GM21576 (cell line): ENCODE data around the gene CPA4.
"Not testable (repeated sequence)": the region's sequence is repeated elsewhere in the genome, so short reads cannot be mapped to it uniquely, and the experiment has no call there.

Experiments used
- ATAC-seq: cut with Tn5 transposase; IDR thresholded peaks from one replicate; pipeline ENCODE4 v1.9.1; 2021; ENCODE audit warnings: mild to moderate bottlenecking, moderate library complexity; ENCODE audit not compliant: unreplicated experiment

CPA4 gene

DNA sequence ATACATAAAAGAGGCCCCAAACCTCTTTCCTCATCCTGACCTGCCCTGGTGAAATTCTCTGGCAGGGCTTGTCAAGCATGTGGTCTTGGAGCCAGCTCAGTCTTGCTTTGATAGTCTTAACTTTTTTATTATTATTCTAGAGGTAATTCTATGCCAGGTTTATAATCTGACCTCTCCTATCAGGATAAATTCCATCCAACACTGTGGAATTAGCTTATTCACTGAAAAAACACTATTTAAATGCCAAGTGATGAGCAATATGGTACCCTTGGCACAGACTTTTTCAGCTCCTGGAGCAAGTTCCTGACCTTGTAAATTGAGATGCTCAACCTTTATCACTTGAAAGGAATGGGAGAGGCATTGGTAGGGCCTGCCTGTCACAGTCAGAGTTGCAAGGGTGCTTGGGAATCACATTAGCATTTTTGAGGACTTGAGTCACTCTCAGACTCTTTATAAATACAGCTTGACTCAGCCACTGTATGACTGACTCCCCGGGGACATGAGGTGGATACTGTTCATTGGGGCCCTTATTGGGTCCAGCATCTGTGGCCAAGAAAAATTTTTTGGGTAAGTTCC lies at the start of gene CPA4:
CPA4 (plus strand) TSS at position 480 of the 576 bp plus-strand sequence; CDS start at position 500, 20 bp downstream.
- ATAC-seq = no peak

- not testable (repeated sequence) for ATAC-seq
Measured at GRCh38 chr7:130243486-130243885, 49.5 kb upstream of the CPA4 start.

DNA sequence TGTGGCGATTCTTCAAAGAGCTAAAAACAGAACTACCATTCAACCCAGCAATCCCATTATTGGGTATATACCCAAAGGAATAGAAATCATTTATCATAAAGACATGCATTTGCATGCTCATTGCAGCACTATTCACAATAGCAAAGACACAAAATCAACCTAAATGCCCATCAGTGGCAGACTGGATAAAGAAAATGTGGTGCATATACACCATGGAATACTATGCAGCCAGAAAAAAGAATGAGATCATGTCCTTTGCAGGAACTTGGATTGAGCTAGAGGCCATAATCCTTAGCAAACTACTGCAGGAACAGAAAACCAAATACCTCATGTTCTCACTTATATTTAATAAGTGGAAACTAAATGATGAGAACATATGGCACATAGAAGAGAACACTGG lies 46.5 kb upstream of the CPA4 start:
- not testable (repeated sequence) for ATAC-seq

GRCh38 chr7:130248842-130249241 lies 44.1 kb upstream of the CPA4 start:
- not testable (repeated sequence) for ATAC-seq

GRCh38 chr7:130249626-130250025 lies 43.3 kb upstream of the CPA4 start:
- not testable (repeated sequence) for ATAC-seq

GRCh38 chr7:130254555-130254954 lies 38.4 kb upstream of the CPA4 start:
- no peak for ATAC-seq

GRCh38 chr7:130256704-130257103 lies 36.3 kb upstream of the CPA4 start:
- ATAC-seq = no peak

- no peak for ATAC-seq
Measured at GRCh38 chr7:130258494-130259078, 34.4 kb upstream of the CPA4 start.

DNA sequence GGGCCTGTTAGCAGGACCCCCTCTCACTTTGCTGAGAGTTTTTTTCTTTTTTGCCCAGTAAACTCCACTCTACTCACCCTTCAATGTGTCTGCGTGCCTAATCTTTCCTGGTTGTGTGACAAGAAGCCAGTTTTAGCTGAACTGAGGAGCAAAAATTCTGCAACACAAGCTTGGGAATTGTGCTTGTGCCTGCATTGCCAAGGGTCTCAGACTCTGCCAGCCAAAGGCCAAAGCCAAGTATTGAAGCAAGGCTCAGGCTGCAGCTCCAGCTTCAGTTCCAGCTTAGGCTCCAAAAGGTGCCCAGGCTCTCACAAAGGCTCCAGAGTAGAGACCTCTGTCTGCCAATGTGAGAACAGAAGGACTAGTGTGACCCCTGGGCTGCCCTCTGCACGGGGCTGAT lies 30.5 kb upstream of the CPA4 start:
- no peak for ATAC-seq

GRCh38 chr7:130263130-130263529 lies 29.8 kb upstream of the CPA4 start:
- no peak for ATAC-seq

DNA sequence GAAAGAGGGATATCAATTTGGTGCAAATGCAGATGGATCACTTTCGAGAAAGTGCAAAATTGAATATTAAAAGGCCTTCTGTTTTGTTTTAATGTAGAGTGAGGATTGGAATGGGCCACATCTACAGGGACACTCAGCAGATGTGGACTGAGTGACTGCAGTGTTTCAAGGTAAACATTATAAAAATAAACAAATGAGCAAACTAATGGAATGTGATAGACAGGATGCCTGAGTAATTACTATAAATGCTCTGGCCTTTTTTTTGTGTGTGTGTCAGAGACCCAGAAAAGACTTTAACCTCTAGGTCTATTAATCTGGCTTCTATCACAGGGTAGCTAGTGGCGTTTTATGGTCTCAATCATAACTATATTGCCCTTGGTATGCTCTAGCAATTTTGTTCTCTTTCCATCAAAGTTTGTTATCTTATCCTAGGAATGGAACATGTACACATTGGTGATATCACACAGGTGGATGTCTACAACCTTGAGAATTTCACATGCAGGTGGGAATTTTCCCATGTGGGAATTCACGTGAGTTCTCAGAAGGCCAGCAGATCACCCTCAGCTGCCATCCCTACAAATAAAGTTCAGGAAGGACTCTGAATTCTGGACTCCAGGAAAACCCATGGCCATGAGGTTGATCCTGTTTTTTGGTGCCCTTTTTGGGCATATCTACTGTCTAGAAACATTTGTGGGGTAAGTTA lies 26.6 kb upstream of the CPA4 start, which contains the start of gene CPA2:
CPA2 (plus strand) TSS at position 606 of the 703 bp plus-strand sequence; CDS start at position 625, 19 bp downstream.
- no peak for ATAC-seq

- ATAC-seq = no peak
Measured at GRCh38 chr7:130266961-130267321, 26.0 kb upstream of the CPA4 start.

DNA sequence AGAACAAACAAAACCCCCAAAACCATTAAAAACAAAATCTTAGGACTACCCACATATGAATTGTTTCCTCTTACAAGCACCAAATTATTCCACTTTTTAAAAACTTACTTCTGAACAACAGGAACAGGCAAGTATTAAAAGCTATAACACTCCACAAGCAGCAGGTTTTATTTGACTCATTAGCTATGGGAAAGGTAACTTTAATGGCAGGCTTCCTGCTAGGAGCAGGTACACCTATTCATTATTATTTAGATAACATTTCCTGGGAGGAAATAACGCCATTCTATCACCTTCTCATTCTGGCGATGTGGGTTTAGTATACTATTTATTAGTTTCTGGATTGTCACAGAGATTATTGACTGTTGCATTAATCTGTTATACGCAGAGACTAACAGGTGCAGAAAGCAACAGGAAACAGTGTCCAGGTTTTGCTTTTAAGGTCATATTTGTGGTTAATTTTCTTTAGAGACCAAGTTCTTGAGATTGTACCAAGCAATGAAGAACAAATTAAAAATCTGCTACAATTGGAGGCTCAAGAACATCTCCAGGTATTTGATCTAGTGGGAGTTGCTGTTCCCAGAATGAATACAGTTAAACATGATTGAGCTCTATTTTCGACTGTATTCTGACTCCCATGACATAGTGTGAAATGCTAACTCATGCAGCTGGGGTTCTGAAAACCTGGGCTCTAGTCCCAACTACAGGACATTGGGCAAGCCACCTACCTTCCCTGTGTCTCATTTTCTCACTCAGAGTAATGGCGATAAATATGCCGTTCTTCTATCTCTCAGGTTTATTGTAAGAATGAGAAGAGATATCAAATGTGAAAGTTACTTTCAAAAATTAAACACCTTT lies 24.3 kb upstream of the CPA4 start:
- no peak for ATAC-seq

GRCh38 chr7:130269318-130269694 lies 23.7 kb upstream of the CPA4 start:
- no peak for ATAC-seq

DNA sequence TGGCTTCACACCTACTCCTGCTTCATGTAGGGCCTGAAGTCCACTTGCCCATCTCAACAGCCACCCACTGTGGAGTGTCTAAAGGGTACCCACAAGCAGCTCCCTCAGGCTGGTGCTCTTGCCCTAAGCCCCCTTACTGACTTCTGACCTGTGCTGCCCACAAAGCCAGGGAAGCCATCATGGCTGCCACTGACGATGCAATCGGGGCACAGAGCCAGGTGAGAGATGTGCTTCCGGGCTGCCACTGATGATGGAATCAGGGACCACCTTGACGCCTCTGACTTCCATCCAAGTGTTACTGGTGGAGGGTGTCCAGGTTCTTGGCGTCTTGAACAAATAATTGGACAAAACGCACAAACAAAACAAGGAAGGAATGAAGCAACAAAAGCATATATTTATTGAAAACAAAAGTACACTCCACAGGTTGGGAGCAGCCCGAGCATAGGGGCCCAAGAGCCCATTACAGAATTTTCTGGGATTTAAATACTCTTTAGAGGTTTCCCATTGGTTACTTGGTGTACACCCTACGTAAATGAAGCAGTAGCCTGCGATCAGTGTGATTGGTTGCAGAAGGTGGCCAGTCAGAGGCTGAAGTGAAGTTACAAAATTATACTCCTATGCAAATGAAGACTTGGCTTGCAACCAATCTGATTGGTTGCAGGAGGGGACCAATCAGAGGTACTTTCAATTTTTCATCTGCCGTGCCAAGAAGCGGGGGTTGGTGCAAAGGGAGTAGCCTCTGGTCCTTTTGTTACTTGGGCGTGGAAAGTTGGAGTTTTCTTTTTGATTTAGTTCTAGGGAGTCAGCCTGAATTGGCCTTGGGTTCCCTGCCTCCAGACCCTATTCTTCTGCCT lies 21.8 kb upstream of the CPA4 start:
- ATAC-seq = no peak

GRCh38 chr7:130272381-130273080 lies 20.4 kb upstream of the CPA4 start:
- ATAC-seq = no peak

DNA sequence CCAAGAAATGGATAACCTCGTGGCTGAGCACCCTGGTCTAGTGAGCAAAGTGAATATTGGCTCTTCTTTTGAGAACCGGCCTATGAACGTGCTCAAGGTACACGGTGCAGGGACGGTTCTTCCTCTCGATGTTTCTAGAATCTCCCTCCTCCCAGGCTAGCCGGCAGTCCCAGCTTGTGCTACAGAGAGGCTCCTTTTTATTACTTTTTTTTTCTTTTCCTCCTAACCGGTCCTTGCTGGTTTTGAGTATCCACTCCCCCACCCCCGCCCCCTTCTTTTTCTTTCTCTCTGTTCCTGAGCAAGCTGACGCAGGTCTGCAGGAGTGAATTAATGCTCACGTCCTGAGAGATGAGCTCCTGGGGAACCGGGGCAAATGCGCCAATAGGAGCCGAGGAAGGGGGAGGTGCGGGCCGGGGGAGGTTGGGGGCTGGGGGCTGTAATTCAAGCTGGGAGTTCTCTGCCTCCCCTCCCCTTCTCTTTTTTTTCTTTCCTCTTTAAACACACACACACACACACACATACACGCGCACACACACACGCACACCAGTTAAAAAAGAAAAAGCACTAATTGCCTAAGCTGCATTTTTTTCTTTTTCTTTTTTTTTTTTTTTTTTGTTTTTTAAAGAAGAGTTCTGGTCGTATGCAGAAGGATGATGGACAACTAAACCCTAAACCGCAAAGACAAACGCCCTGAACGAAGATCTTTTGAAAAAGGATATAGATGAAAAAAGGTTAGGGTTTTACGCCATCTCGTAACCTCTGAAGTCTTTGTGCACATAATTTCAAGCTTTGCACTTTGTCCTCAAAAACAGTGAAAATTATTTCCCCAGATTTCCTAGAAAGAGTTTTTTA lies 19.7 kb upstream of the CPA4 start:
- ATAC-seq = no peak

DNA sequence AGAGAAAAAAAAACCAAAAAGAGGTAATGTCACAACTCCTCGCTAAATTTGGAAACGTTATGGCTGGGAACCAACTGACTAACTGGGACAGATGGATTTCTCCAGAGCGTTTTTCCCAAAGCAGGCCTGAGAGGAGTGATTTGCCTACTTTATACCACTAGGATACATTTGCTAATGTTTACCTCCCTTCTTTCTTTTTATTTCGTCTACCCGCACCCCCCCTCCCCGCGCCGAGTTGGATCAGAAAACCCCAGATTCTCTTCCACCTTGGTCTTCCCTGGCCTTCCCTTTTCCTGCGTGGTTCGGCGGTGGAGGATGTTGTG lies 19.1 kb upstream of the CPA4 start:
- ATAC-seq = no peak

- no peak for ATAC-seq
Measured at GRCh38 chr7:130274296-130274695, 18.7 kb upstream of the CPA4 start.
